HG03378 (cell line): Measurements from ENCODE around the gene KIF17.
"Not testable (repeated sequence)": the region's sequence is repeated elsewhere in the genome, so short reads cannot be mapped to it uniquely, and the experiment has no call there.

ENCODE experiments used
- ATAC-seq: cut with Tn5 transposase; IDR thresholded peaks from one replicate; pipeline ENCODE4 v1.9.1; 2021; ENCODE audit warnings: mild to moderate bottlenecking, moderate library complexity; ENCODE audit not compliant: unreplicated experiment

The KIF17 gene

GRCh38 chr1:20693623-20694022, 24.2 kb downstream of the KIF17 start:
- no peak for ATAC-seq

- ATAC-seq, result no peak
These were observed 25.9 kb downstream of the KIF17 start for GRCh38 chr1:20691872-20692271.

- no peak for ATAC-seq
These were observed 28.2 kb downstream of the KIF17 start for GRCh38 chr1:20689645-20690056.

- no peak for ATAC-seq
These were observed 30.7 kb downstream of the KIF17 start for GRCh38 chr1:20686883-20687725.

- ATAC-seq, result no peak
These were observed 32.1 kb downstream of the KIF17 start for GRCh38 chr1:20685741-20686140.

- ATAC-seq, result no peak
These were observed 32.6 kb downstream of the KIF17 start for GRCh38 chr1:20685099-20685662.

GRCh38 chr1:20684651-20685050, 33.2 kb downstream of the KIF17 start:
- ATAC-seq, result no peak

GRCh38 chr1:20684050-20684620, 33.7 kb downstream of the KIF17 start:
- no peak for ATAC-seq

GRCh38 chr1:20683614-20684013, 34.2 kb downstream of the KIF17 start:
- no peak for ATAC-seq

GRCh38 chr1:20682571-20683236, 35.1 kb downstream of the KIF17 start:
- no peak for ATAC-seq

- ATAC-seq, result no peak
These were observed 35.8 kb downstream of the KIF17 start for GRCh38 chr1:20681999-20682398.

- ATAC-seq, result no peak
These were observed 37.5 kb downstream of the KIF17 start for GRCh38 chr1:20680269-20680668.

- ATAC-seq, result no peak
These were observed 39.2 kb downstream of the KIF17 start for GRCh38 chr1:20678599-20678998.

- ATAC-seq, result not testable (repeated sequence)
These were observed 44.2 kb downstream of the KIF17 start for GRCh38 chr1:20673626-20674025.

GRCh38 chr1:20672265-20672632, 45.6 kb downstream of the KIF17 start:
- no peak for ATAC-seq

- ATAC-seq, result no peak
These were observed 46.9 kb downstream of the KIF17 start for GRCh38 chr1:20670936-20671335.

- ATAC-seq, result no peak
These were observed 49.2 kb downstream of the KIF17 start for GRCh38 chr1:20668581-20668980.

GRCh38 chr1:20666804-20667203, 51.0 kb downstream of the KIF17 start:
- ATAC-seq, result no peak

- ATAC-seq, result no peak
These were observed 51.7 kb downstream of the KIF17 start for GRCh38 chr1:20666146-20666545.

GRCh38 chr1:20665726-20666125, 52.1 kb downstream of the KIF17 start:
- no peak for ATAC-seq

GRCh38 chr1:20663969-20664715, 53.7 kb downstream of the KIF17 start:
- ATAC-seq, result no peak
